Islet of Langerhans (tissue), 1 donor: ENCODE measurements around the gene SCRN2.

Source experiments
- FAIRE-seq: peaks from one replicate; lab custom pipeline; 2011; peaks lifted over from hg19 to GRCh38; lab: Jason Lieb, UNC

The SCRN2 gene

DNA sequence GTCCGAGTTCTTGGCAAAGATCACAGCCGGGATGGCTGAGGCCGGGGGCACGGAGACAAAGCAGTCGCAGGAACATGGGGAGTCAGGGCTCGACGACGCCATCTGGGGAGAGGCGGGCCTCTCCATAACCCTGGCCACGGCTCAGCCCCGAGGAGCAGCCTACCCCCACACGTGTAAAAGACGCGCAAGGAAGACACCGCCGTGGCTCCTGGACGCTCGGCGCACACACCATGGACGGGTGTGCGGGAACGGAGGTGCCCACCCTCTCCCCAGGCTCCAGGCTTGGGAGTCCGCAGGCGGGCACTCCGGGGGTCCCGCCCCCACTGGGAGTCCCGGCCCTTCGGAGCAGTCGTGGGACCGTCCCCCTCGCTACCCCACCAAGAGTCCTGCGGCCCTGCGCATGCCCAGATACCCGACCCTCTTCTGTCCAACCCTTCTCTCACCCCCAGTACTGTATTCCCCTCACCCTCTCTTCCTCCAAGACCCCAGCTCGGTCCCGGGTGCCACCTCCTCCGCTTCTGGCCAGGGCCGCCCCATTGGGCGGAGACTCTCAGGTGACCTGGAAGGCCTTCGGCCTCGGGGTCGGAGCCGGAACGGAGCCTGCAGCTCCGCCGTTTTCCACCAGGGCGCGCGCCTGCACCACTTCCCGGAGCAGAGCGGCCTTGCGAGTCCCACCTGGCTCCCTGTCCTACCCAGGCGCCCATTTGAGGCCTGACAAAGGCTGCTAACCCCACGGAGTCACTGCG is at the start of gene SCRN2:
SCRN2 (minus strand) TSS at position 532 of the 746 bp plus-strand sequence; CDS start at position 102, 430 bp downstream.
- no peak for FAIRE-seq

DNA sequence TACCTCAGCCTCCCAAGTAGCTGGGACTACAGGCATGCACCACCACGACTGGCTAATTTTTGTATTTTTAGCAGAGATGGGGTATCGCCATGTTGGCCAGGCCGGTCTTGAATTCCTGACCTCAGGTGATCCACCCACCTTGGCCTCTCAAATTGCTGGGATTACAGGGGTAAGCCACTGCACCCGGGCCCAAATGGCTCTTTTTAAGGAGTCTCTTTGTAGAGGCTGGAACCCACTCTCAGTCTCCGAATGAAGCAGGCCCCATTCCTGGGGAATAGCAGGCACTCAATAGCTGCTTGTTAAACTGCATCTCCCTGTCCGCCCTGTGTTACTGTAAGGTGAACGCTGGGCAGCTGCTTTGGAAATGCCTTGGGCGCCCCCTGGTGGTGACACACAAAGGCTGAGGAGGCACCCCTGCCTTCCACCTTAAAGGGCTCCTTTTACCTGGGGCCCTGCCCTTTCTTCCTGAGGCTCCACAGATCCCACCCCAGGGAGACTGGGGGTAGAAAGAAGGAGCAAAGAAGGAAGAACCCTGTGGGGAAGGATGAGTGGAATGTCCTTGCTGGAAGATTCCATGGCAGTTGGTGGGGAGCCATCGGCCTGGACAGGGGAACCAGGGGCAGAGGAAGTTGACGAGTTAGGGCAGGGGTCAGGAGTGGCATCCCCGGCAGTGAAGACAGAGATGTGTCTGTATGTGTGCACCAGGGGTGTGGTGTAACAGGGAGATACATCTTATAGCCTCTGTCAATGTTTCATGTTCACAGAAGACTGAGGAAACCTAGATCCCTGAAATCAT is 48.9 kb upstream of the SCRN2 start:
- no peak for FAIRE-seq

DNA sequence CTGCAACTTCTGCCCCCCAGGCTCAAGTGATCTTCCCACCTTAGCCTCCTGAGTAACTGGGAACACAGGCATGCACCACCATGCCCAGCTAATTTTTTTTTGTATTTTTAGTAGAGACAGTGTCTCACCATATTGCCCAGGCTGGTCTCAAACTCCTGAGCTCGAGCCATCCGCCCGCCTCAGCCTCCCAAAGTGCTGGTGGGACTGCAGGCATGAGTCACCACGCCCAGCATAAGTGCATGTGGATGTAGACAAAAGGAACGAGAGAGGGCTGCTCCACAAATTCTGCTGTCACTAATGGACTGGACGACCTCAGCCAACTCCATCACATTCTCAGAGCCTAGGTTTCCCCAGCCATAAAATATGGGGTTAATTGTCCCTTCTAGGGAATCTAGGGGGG is 47.2 kb upstream of the SCRN2 start:
- FAIRE-seq: no peak

DNA sequence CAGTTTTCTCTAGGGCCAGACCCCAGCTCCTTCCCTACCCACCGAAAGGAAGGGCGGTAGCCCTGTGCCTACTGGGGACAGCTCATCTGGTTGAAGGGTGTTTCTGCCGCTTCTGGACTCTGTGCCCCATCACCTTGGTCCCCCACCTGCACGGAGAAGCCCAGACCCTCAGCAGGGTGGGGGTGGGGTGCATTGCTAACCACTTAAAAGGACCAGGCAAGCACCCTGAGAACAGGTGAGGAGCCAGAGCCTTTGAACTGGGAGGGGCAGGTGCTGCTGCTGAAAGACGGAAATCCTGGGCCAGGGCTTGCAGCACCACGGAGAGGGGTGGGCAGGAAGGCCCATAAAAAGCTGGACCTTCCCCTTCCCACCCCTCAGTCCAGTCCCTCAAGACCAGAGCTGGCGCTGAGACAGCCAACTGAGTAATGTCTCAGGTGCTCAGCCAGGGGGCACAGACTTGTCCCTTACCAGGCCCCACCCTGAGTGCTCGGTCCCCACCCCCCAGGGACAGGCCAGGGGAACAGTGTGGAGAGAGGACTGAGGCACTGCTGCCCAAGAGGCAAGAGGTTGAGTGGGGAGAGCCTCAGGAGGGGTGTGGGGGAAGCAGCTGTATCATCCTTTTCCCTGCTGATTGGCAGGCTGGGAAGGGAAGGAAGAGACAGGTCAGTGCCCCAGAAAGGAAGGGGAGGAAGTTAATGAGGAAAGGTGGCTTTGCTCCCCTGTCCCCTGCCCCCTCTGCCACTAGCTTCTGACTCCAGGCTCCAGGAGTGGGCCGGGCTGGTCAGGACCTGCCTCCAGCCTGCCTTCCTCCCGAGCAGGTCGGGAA is 44.0 kb upstream of the SCRN2 start:
- FAIRE-seq: no peak

DNA sequence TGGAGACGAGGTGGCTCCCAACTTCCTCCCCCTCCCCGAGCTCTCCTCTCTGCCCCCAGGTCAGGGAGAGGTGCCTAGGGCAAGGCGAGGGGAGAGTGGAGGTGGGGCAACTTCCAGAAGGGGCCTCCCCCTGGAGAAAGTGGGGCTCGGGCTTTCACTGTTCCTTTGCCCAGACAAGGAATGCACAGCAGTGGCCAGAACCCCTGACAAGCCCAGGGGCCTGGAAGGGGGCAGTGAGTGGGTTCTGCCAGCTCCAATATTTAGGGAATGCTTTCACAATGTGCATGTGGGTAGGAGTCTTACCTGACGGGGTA is 43.3 kb upstream of the SCRN2 start:
- no peak for FAIRE-seq

DNA sequence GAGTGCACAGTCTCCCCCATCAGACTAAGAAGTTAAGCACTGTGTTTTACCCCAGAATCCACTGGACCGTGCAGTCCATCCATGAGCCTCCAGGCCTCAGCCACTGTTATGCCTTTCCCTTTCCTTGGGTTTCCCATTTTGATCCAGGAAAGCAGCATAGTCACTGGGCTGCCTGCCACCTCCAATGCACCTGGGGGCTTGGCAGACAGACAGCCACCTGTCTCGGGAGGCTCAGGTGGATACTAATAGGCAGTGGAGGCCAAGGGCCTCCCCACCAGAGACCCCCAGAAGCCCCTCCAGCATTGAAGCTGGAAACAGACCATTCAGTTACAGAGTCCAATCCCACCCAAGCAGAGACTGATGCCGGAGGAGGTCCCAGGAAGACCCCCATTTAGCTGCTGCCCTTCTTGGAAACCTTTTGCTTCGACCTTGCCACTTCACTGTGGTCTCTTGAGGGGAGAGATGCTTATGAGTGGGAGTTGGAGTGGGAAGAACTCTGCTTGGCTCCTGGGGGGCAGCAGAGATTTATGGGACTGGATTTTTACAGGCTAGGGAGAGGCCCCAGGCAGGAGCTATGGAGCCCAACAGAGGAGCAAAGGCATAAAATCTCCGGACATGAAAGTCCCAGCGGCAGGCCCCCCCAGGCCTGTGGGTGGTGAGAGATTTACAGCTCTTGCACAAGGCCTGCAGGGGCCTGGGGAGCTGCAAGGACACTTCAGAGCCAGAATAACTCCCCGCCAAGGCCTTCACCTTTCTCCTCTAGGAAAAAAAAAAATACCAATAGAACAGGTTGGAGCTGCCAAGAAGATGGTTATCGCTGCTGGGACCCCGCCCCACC is 42.7 kb upstream of the SCRN2 start:
- FAIRE-seq: no peak

DNA sequence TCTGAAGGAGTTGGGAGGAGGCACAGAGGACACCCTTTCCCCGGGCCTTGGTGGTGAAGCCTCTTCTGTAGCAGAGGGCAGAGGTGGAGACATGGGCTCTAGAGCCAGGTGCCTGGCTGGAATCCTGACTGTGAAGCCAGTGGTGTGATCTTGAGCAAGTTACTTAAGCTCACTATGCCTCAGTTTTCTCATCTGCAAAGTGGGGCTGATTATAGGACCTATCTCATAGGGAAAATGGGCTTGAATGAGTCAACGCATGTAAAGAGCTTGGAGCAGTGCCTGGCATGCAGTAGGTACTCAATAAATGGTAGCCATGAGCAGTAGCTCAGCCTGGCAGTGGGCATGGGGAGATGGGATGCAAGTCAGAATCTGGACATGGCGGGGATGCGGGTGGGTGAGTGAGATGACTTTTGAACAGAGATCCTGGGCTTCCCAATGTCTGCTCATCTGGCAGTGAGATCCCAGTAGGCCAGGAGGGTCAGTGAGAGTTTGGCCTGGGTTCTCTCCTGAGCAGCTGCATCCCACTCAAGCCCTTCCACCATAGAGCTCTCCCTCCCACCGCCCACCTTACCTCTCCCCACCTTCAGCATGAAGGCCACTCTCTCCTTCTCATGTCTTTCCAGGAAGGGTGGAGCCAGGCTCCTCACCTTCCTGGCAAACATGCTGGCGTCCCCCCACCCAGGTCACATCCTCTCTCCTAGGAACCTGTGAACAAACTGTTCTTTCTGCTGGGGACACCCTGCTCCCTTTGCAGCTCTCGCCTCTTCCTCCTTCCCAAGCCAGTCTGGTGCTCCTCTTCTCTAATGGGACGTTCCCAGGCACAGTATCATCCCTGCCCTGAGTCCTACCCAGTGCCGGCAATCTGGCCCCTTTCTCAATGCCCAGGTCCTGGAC is 41.9 kb upstream of the SCRN2 start:
- FAIRE-seq: no peak

DNA sequence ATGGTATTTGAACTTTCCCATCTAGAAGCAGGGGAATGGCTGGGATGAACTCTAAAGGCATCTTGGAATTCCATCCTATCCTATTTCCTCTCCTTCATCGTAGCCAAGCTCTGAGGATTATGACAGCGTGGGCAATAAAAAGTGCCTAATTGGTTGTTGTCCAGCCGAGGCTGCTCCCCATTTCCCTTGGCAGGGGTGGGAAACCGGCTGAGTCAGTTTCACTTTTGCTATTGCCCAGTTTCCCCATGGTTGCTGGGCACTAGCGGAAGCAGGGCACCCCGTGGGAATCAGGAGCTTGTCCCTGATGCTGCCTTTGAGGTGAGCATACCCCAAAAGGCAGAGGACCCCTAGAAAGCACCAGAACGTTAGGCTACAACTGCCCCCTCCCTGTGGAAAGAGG is 41.2 kb upstream of the SCRN2 start:
- FAIRE-seq: no peak

DNA sequence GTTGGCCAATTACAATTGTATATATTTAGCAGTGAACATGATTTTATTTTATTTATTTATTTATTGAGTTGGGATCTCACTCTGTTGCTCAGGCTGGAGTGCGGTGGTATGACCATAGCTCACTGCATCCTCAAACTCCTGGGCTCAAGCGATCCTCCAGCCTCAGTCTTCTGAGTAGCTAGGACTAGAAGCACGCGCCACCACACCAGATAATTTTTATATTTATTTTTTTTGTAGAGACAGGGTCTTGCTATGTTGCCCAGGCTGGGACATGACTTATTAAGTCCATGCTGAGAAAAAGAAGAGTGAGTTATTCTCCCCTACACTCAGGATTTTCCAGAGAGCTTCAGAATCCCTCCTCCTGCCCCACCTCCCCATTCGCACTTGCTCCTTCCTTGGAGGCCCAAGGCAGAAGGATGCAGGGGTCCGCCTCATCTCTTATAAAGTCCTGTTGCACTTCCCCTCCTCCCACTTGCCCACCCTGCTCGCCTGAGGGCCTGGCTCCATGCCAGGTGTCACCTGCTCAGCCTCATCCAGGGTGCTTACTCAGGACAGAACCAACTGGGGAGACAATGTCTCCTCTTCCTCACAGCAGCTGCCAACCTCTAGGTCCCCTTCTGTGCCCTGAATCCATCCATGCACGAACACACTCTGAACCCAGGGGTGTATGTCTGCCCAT is 38.8 kb upstream of the SCRN2 start:
- no peak for FAIRE-seq

DNA sequence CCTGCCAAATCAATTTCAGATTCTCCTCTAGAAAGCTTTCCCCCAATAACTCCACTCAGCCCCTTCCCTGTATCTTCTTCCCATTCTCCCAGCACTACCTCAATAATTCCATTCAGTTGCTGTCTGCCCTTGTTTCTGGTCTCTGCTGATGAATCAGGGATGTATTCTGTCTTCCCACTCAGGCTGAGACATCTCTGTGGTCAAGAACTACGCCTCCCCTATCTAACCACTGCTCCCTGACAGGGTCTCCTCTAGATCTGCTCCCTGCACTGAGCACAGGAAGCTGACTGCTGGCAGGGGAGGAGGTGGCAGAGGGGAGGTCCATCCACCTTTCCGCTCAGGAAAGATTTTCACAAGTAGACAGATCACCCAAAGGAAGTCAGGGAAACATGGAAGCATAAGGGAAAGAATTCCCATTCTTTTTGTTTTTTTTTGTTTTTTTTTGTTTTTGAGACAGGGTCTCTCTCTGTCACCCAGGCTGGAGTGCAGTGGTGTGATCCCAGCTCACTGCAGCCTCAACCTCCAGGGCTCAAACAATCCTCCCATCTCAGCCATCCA is 38.0 kb upstream of the SCRN2 start:
- no peak for FAIRE-seq

DNA sequence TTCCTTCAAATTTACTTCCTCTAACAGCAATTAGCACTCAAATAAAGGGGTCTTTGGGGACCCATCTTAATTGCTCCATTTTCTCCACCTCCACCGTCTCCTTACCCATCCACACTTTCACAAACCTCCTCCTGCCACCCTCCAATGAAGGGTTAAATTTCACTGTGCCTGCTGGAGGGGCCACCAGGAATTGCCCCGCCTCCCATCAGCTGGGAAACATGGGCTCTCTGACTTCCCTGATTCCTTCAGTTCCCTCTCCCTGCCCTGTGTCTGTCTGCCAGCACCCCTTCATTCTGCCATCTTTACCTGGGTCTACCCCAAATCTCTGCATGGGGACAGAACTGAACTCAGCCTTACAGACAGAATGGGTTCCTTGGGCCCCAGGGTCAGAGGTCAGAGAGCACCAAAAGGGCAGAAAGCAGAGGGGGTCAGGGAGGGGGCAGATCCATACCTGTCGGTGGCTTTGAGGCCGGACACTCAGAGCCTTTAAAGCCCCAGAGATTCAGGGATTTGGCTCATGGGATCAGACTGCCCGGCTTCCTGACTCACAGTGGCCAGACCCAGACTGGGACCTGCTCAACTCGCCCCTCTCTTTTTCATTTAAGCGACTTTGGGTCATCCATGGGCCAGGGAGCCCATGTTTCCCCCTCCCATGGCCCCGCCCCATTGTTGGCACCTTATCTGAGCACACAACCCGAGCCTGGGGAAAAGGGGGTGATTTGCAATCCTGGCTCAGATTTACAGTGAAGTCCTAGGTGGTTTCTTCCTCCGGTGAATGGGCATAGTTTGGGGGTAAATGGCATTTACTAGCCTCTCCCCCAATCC is 37.3 kb upstream of the SCRN2 start:
- FAIRE-seq: no peak

DNA sequence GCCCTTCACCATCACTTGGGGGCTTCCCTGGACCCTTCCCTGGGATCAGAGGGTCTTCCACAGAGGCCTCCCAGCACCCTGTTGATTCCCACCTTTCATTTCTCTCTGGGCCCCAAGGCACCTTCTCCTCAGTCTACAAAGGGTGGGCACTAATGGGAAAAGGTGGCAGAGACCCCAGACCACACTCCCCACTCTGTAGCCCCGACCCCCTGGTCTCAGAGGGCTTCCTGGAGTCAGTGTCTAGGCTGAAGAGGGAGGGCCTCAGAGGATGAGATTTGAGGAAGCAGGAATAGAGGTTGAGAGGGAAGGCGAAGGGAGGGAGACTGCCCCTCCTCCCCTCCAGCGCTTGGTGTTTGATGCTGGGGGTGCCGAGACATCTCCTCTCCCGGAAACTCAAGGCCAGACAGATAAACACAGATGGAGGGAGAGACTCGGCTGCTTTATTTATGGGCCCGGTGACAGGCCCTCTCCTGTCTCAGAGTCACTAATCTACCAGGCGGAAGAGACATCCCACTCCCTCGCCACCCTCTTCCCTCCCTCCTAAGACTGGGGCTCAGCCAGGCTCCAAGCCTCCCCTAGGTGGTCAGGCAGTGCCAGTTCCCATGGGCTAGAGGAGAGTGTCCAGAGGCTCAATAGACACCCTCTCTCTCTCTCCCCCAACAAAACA is 36.4 kb upstream of the SCRN2 start:
- no peak for FAIRE-seq

DNA sequence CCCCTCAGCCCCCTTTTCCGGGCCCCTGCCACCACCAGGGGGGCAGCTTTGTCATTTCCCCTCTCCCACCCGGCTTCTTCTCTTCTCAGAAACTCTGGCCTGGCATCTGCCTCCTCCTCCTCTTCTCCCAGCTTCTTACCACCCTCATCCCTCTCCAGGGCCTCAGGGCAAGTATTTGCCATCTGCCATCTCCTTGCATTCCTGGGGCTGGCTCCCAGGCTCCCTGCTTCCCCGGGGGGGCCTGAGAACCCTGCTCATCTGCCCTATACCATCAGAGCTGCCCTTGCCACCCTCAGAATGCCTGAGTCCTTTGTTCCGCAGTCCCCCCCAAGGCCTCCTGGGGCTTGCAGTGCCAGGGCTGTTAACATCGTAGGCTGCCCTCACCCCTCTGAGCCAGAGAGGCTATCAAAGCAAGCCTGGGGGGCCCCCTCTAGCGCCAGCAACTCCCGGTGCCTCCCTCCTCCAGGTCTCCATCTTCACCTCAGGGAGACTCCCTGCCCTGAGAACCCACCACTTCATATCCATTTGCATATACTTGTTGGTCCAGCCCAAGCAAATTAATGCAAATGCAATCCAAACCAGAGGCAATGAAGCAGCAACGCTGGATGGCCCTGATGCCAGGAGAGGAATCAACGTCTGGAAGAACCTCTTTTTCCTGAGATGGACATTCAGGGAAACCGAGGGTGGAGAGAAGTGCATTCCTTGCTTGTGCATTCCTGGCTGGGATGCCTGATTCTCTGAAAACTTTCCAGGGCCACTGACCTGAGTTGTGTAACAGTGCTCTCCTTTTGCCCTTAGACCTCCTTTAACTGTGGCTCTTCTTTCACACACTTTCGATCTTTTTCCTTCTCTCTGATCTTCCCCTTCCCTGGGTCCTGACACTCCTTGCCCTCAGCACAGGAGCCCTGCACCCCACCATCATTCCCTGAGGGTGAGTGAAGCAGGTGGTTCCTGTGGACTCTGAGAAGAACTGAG is 34.2 kb upstream of the SCRN2 start:
- no peak for FAIRE-seq

DNA sequence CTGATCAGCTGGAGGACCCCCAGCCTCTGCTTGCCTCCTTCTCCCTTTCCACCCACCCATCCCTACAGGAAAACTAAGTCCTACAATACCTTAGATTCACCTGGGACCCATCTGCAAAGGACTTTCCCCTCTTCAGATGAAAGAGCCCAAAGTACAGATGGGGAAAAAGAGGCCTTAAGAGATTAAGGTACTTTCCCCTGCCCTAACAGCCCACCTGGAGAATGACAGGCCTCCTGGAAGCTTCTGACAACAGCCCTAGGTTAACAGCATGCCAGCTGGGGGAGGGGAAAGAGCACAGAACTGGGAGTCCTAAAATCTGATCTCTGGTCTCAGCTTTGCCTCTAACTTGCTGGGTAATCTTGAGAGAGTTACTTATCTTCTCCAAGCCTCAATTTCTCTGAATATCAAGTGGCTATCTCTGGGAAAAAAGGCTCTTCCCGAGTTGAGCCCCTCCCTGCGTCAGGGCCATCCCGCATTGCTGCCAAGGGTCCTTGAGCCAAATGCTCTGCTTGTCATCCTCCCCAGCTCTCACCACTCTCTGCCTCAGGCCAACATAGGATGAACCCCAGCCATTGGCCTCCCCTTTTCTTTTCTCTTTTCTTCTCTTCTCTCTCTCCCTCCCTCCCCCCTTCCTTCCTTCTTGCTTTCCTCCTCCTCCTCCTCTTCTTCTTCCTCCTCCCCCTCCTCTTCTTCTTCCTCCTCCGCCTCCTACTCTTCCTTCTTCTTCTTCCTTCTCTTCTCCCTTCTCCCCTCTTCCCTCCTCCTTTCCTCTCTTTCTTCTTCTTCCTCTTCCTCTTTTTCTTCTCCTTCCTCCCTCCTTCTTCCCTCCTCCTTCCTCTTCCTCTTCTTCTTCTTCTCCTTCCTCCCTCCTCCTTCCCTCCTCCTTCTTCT is 32.4 kb upstream of the SCRN2 start:
- no peak for FAIRE-seq

DNA sequence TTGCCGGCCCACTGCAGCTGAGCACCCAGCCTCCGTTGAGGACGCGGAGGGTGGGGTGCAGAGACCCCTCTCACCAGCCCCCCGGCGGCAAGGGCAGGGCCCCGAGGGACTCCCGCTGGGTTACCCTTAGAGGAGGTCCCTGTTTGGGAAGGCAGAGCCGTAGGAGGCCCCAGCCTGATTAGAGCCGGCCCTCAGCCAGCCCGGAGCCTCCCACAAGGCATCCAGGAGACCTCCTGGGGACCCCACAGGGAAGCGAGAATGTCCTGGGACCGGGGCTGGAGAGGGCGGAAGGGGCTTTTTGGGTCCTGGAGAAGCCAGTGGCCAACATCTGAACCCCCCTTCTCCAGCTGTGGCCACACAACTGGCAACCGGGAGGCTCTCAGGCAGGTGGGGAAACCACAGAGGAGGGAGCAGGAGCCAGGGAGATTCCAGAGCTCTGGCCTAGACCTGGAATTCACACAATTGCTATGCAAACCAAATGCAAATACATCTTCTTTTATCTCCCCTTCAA is 31.6 kb upstream of the SCRN2 start:
- no peak for FAIRE-seq

DNA sequence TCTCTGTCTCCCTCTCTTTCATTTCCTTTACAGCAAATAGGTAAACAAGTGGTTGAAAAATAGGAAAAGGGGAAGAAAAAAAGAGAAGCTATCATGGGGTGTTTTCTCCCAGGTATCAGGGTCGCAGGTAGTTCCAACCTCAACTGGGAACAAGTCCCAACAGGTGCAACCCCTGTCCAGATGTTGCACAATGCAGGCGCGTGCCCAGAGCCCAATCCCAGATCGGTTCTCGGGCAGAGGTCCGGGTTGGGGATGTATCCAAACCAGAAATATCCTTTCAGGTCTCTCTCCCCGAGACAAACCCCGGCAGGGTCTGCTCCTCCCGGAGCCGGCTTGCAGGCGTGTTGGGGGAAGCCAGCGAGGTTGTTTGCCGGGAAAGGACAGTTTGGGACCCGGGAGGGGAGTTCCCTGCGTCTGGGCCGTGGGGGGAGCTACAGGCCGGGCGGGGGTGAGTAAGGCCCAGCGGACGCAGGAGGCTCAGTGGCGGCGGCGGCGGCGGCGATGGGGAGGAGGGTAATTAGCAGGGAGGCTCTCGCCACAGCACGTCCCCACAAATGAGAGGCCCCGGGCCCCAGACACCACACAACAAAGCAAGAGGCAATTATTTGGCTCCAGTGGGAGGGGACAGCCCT is 31.1 kb upstream of the SCRN2 start:
- no peak for FAIRE-seq
